Bronchial epithelial cell (primary cell): ENCODE measurements around the gene IGFL2. TPM values are rescaled to one million over a fixed set of nuclear protein-coding genes. Genes with fewer than 3 reads are reported as not detected.
"Not testable (repeated sequence)": the region's sequence is repeated elsewhere in the genome, so short reads cannot be mapped to it uniquely, and the experiment has no call there.

Experiments
- DNase-seq: peaks from one replicate; pipeline ENCODE4 v3.0.0-alpha.2; 2010; ENCODE audit warnings: low read depth
- FAIRE-seq: peaks from 2 replicates; lab custom pipeline; 2011; peaks lifted over from hg19 to GRCh38; lab: Jason Lieb, UNC
- H3K27me3 ChIP-seq: 2 replicates; pipeline ENCODE4 v1.5.1; 2011; ENCODE audit warnings: low read length; ENCODE audit not compliant: control insufficient read depth, insufficient read depth
- H3K36me3 ChIP-seq: 2 replicates; pipeline ENCODE4 v1.5.1; 2011; ENCODE audit warnings: low read length; ENCODE audit not compliant: control insufficient read depth, insufficient read depth
- H3K4me3 ChIP-seq: 2 replicates; pipeline ENCODE4 v1.5.1; 2011; ENCODE audit warnings: mild to moderate bottlenecking, low read depth, low read length, control low read depth
- total RNA-seq: library from RNA; depleted of rRNA; stranded (reverse); fragments of >200 nt; gene quantifications from 2 replicates; pipeline ENCODE4 v1.2.1, GENCODE V29; 2014
- TF ChIP-seq, protein P1 (sequence below): IDR thresholded peaks from 2 replicates; pipeline ENCODE4 v1.5.1; 2011; ENCODE audit warnings: mild to moderate bottlenecking, moderate library complexity, low read length, control low read depth, inconsistent platforms; ENCODE audit not compliant: insufficient read depth, severe bottlenecking

Gene IGFL2
- total RNA-seq, 1 donor from 2014 or later: not detected

DNA sequence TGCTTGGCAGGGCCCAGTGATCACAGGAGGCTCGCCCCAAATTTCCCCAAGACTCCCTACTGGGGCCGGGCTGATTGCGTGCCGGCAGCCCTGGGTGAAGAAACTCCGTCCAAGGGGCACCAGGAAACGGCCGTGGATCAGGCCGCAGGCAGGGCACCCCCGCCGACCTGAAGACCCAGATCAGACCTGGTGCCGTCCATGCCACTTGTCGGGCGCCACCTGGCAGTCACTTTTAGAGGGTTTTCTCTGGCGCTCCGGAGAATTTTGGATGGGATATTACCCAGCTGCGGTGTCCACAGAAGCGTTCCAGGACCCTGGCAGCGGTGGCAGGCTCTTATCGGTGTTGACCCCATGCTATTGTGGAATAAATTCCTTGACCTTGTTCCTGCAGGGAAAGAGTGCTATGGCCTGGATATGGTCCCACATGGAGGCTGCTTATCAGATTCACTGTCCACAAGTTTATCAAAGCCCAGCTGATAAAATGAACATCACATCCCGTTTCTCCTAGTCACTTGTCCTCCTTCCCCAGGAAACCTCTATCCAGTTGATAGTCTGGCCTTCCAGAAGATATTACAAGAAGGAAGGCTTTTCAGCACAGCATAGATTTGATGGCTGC lies 38.2 kb downstream of the IGFL2 start:
- TF ChIP-seq, protein P1, sequence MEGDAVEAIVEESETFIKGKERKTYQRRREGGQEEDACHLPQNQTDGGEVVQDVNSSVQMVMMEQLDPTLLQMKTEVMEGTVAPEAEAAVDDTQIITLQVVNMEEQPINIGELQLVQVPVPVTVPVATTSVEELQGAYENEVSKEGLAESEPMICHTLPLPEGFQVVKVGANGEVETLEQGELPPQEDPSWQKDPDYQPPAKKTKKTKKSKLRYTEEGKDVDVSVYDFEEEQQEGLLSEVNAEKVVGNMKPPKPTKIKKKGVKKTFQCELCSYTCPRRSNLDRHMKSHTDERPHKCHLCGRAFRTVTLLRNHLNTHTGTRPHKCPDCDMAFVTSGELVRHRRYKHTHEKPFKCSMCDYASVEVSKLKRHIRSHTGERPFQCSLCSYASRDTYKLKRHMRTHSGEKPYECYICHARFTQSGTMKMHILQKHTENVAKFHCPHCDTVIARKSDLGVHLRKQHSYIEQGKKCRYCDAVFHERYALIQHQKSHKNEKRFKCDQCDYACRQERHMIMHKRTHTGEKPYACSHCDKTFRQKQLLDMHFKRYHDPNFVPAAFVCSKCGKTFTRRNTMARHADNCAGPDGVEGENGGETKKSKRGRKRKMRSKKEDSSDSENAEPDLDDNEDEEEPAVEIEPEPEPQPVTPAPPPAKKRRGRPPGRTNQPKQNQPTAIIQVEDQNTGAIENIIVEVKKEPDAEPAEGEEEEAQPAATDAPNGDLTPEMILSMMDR: no peak
- Histone ChIP-seq H3K36me3 (no peaks in the 10 kb centered on the region), H3K4me3 (no peak overlapping the region), H3K27me3 (peaks cover 29% of the 10 kb centered on the region)
- FAIRE-seq: no peak
- DNase-seq: no peak

DNA sequence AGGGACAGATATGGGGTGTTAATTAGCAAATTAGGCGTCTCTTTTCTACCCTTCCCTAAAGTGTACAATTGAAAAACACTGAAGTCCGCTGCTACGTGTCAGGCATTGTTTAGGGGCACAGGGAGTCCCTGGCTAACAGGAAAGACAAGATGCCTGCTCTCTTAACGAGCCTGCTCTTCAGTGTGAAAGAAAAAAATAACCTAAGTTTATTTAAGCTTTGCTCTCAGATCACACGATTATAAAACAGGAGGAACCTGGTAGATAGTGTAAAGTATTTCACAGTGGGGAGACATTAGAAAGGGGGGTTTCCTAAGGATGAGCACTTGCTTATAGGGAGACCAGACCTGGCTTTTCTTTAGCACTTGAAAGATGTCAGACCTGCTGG lies 38.7 kb downstream of the IGFL2 start:
- DNase-seq (no peak), FAIRE-seq (no peak)
- H3K36me3 ChIP-seq: no peaks in the 10 kb centered on the region
- TF ChIP-seq, protein P1: no peak
- peaks cover 32% of the 10 kb centered on the region for H3K27me3 ChIP-seq
- no peak overlapping the region for H3K4me3 ChIP-seq

DNA sequence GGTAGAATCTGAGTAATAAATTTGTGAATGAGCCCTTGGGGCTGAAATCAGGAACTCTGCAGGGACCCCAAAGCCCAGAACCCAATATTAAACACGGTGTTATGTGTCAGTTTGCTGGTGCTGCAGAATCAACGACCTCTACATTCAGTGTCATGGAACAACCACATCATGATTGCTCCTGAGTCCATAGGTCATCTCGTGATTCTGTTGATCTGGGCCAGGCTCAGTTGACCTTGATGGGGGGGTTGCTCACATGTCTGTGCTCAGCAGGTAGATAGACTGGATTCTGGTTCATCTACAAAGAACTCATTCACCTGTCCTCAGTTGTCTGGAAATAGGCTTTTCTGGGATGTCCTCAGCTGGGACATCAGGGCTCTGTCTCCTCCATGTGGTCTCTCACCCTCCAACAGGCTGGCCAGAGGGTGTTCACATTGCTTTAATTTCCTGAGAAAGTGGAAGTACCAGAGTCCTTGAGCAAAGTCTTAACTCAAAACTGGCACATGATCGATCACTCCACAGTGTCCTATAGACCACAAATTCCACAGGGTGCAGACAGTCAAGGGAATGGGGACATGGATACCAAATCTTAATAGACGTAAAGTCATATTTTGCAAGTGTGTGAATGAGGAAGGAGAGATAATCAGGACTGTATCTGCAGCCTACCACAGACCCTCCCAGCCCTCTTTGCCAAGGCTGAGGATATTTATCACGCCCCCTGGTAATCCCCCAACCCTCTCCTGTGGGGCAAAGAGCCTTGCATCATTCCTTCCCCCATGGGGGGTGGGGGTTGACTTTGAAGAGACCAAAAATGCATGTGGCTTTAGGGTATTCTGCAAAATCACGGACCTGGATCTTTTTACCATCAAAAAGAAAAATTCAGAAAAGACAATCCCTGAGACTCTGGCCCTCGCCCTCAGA lies 42.2 kb downstream of the IGFL2 start:
- Histone ChIP-seq H3K4me3 (no peak overlapping the region), H3K27me3 (peaks cover 27% of the 10 kb centered on the region), H3K36me3 (no peaks in the 10 kb centered on the region)
- DNase-seq: no peak
- TF ChIP-seq, protein P1: no peak
- FAIRE-seq: no peak

DNA sequence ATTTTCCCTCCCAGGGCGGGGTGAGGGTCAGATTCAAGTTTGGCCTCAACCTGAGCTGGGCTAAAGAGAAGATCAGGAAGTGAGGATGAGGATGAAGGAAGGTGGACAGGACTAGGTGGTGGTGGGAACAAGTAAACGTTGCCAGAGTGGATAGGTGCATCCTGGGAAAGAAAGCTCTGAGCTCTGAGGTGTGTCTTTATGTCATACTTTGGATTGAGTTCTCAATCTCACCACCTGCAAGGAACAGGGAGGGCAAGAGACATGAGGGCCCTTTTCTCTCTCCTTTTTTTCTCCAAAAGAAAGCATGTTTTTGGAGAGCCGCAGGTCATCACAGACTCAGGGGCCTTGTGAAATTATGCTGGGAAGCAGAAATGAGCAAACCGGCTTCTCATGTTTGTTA lies 43.3 kb downstream of the IGFL2 start:
- TF ChIP-seq, protein P1: no peak
- H3K4me3 ChIP-seq: no peak overlapping the region
- DNase-seq (no peak), FAIRE-seq (peak; percentile 80)
- H3K27me3 ChIP-seq: peaks cover 25% of the 10 kb centered on the region
- no peaks in the 10 kb centered on the region for H3K36me3 ChIP-seq

DNA sequence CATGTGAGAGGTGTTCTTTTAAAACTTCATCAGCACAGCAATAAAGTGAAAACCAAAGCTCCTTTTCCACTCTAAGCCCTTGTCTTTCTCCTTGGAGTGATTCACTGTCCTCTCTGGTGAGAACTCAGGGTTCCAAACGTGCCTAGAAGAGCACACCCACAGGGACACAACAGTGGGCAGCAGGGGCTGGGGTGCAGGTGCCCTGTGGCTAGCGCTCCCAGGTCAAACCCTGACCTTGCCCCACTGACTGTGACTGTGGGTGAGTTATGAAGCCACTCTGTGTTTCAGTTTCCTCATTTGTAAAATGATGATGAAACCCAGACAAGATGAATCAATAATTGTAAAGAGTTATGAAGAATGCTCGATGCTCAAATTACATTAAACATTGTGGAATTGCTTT lies 43.9 kb downstream of the IGFL2 start:
- DNase-seq (no peak), FAIRE-seq (no peak)
- no peaks in the 10 kb centered on the region for H3K36me3 ChIP-seq
- H3K27me3 ChIP-seq: peaks cover 22% of the 10 kb centered on the region
- H3K4me3 ChIP-seq: no peak overlapping the region
- TF ChIP-seq, protein P1: no peak

DNA sequence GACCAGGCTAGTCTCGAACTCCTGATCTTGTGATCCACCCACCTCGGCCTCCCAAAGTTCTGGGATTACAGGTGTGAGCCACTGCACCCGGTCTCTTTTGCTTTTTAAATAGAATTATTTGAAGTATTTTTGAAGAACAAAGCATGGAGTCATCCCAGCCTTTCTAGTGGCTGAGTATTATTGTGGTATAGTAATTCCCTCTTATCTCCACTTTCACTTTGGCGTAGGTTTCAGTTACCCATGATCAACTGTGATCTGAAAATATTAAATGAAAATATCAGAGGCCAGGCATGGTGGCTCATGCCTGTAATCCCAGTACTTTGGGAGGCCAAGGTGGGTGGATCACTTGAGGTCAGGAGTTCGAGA lies 44.6 kb downstream of the IGFL2 start:
- H3K4me3 ChIP-seq, DNase-seq, H3K36me3 ChIP-seq, FAIRE-seq: not testable (repeated sequence)
- peaks cover 16% of the 10 kb centered on the region for H3K27me3 ChIP-seq
